Measurements from ENCODE around the gene HDAC7.

Gene HDAC7

DNA sequence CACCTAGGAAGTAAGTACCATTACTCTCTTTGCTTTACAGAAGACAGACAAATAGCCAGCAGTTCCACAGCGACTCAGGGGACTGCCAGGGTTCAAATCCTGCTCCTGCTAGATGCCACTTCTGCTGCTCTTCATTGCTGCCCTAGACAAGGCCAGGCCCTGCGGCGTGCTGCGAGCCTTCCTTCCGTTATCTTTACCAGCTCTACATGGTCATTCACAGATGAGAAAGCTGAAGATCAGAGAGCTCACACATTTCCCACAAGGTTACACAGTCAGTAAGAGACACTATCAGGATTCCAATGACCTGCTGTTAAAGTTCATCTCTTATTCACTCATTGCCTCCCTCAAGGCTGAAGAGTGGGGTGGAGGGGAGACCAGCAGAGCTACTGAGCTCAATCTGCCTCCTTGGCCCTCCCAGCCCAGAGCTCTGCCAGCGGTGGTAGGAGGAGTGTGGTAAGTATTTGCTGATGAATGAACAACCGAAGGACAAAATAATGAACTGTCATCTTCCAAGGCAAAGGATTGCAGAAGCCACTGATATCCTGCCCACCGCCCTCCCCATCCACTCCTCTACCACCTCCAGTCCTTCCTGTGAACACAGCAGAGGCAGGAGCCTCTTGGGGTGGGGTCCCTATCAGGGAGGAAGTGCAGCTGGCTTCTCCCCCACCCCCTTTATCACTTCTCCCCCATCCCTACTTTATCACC lies 14.6 kb upstream of the HDAC7 start (continued):
- TF ChIP-seq, protein P1, sequence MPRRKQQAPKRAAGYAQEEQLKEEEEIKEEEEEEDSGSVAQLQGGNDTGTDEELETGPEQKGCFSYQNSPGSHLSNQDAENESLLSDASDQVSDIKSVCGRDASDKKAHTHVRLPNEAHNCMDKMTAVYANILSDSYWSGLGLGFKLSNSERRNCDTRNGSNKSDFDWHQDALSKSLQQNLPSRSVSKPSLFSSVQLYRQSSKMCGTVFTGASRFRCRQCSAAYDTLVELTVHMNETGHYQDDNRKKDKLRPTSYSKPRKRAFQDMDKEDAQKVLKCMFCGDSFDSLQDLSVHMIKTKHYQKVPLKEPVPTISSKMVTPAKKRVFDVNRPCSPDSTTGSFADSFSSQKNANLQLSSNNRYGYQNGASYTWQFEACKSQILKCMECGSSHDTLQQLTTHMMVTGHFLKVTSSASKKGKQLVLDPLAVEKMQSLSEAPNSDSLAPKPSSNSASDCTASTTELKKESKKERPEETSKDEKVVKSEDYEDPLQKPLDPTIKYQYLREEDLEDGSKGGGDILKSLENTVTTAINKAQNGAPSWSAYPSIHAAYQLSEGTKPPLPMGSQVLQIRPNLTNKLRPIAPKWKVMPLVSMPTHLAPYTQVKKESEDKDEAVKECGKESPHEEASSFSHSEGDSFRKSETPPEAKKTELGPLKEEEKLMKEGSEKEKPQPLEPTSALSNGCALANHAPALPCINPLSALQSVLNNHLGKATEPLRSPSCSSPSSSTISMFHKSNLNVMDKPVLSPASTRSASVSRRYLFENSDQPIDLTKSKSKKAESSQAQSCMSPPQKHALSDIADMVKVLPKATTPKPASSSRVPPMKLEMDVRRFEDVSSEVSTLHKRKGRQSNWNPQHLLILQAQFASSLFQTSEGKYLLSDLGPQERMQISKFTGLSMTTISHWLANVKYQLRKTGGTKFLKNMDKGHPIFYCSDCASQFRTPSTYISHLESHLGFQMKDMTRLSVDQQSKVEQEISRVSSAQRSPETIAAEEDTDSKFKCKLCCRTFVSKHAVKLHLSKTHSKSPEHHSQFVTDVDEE (CRISPR knock-in tag; IDR thresholded peaks at IDR 0.05) = no peak
- TF ChIP-seq OSR1 (CRISPR knock-in tag; IDR thresholded peaks at IDR 0.05) (no peak), ARNTL (CRISPR knock-in tag; IDR thresholded peaks at IDR 0.05; ENCODE audit: borderline replicate concordance, low read depth) (no peak)

GRCh38 chr12:47833591-47834012 lies 13.9 kb upstream of the HDAC7 start:
- TF ChIP-seq OSR1 (CRISPR knock-in tag; IDR thresholded peaks at IDR 0.05) (no peak), ISL1 (CRISPR knock-in tag; IDR thresholded peaks at IDR 0.05) (no peak), ZFP30 (CRISPR knock-in tag; IDR thresholded peaks at IDR 0.05) (no peak), ZC3H10 (CRISPR knock-in tag; IDR thresholded peaks at IDR 0.05) (no peak), TCF4 (CRISPR knock-in tag; IDR thresholded peaks at IDR 0.05; ENCODE audit: borderline replicate concordance) (no peak), PATZ1 (CRISPR knock-in tag; IDR thresholded peaks at IDR 0.05; ENCODE audit: borderline replicate concordance) (no peak), TOX (CRISPR knock-in tag; IDR thresholded peaks at IDR 0.05; ENCODE audit: borderline replicate concordance) (no peak), CREB5 (CRISPR knock-in tag; IDR thresholded peaks at IDR 0.05; ENCODE audit: low read depth) (no peak), PPARA (CRISPR knock-in tag; IDR thresholded peaks at IDR 0.05; ENCODE audit: borderline replicate concordance) (no peak), SNAI2 (CRISPR knock-in tag; IDR thresholded peaks at IDR 0.05) (no peak), ESRRG (CRISPR knock-in tag; IDR thresholded peaks at IDR 0.05) (no peak), ARNTL (CRISPR knock-in tag; IDR thresholded peaks at IDR 0.05; ENCODE audit: borderline replicate concordance, low read depth) (no peak), CSDC2 (CRISPR knock-in tag; IDR thresholded peaks at IDR 0.05) (no peak)
- TF ChIP-seq, protein P2, sequence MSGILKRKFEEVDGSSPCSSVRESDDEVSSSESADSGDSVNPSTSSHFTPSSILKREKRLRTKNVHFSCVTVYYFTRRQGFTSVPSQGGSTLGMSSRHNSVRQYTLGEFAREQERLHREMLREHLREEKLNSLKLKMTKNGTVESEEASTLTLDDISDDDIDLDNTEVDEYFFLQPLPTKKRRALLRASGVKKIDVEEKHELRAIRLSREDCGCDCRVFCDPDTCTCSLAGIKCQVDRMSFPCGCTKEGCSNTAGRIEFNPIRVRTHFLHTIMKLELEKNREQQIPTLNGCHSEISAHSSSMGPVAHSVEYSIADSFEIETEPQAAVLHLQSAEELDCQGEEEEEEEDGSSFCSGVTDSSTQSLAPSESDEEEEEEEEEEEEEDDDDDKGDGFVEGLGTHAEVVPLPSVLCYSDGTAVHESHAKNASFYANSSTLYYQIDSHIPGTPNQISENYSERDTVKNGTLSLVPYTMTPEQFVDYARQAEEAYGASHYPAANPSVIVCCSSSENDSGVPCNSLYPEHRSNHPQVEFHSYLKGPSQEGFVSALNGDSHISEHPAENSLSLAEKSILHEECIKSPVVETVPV (CRISPR knock-in tag; IDR thresholded peaks at IDR 0.05) = no peak
- TF ChIP-seq, protein P1 (CRISPR knock-in tag; IDR thresholded peaks at IDR 0.05) = no peak
- TF ChIP-seq, protein P3, sequence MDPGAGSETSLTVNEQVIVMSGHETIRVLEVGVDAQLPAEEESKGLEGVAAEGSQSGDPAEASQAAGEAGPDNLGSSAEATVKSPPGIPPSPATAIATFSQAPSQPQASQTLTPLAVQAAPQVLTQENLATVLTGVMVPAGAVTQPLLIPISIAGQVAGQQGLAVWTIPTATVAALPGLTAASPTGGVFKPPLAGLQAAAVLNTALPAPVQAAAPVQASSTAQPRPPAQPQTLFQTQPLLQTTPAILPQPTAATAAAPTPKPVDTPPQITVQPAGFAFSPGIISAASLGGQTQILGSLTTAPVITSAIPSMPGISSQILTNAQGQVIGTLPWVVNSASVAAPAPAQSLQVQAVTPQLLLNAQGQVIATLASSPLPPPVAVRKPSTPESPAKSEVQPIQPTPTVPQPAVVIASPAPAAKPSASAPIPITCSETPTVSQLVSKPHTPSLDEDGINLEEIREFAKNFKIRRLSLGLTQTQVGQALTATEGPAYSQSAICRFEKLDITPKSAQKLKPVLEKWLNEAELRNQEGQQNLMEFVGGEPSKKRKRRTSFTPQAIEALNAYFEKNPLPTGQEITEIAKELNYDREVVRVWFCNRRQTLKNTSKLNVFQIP (CRISPR knock-in tag; IDR thresholded peaks at IDR 0.05; ENCODE audit: borderline replicate concordance, low read depth) = no peak
- ATAC-seq = no peak
